NB4 (cell line): Measurements from ENCODE around the gene CAPN3.

Experiments used
- MYC ChIP-seq: IDR thresholded peaks from 2 replicates; pipeline ENCODE4 v1.6.1; 2011; ENCODE audit warnings: low read depth, low read length
- POLR2A ChIP-seq: IDR thresholded peaks from 2 replicates; pipeline ENCODE4 v1.6.1; 2011; ENCODE audit warnings: mild to moderate bottlenecking; ENCODE audit not compliant: insufficient read length; ENCODE audit errors: extremely low read depth
- TF ChIP-seq, protein P1 (sequence below): IDR thresholded peaks from one replicate; pipeline ENCODE4 v1.5.1; 2012; ENCODE audit warnings: low read depth, low read length

DNA sequence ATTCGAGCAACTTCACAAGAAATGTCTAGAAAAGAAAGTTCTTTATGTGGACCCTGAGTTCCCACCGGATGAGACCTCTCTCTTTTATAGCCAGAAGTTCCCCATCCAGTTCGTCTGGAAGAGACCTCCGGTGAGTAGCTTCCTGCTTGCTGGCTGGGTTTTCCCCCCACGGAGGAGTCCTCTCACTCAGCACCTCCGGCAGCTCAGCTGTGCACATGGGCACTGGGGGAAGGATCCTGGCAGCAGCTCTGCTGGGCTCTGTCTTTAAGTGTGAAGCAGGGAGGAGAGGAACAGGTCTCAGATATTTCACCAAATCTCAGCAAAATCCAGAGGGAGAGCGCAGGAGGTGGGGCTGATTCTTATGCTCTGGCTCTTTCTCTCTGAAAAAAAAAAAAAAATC, 684 bp downstream of the CAPN3 start:
- TF ChIP-seq, protein P1, sequence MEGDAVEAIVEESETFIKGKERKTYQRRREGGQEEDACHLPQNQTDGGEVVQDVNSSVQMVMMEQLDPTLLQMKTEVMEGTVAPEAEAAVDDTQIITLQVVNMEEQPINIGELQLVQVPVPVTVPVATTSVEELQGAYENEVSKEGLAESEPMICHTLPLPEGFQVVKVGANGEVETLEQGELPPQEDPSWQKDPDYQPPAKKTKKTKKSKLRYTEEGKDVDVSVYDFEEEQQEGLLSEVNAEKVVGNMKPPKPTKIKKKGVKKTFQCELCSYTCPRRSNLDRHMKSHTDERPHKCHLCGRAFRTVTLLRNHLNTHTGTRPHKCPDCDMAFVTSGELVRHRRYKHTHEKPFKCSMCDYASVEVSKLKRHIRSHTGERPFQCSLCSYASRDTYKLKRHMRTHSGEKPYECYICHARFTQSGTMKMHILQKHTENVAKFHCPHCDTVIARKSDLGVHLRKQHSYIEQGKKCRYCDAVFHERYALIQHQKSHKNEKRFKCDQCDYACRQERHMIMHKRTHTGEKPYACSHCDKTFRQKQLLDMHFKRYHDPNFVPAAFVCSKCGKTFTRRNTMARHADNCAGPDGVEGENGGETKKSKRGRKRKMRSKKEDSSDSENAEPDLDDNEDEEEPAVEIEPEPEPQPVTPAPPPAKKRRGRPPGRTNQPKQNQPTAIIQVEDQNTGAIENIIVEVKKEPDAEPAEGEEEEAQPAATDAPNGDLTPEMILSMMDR = no peak
- TF ChIP-seq POLR2A (no peak), MYC (no peak)
